HepG2 (cell line): ENCODE data around the gene RFX2. TPM values are rescaled to one million over a fixed set of nuclear protein-coding genes. Genes with fewer than 3 reads are reported as not detected.
A peak's percentile ranks its signal among the peaks of the same experiment; 100 is the strongest.

Experiments
- ATF6 ChIP-seq: sonication (generic); formaldehyde crosslinking; conservative IDR thresholded peaks from 2 replicates; pipeline ENCODE4 v1.4.0; 2020; ENCODE audit warnings: missing genetic modification reagents
- CHD4 ChIP-seq: fragments of 200-600 bp; sonication (generic); IDR thresholded peaks from 2 replicates; pipeline ENCODE4 v1.7.0; 2017; ENCODE audit warnings: mild to moderate bottlenecking, low read length, borderline replicate concordance
- E2F5 ChIP-seq: sonication (generic); formaldehyde crosslinking; conservative IDR thresholded peaks from 2 replicates; pipeline ENCODE4 v1.4.0; 2020; ENCODE audit warnings: missing genetic modification reagents
- GTF2F1 ChIP-seq: fragments of 150-350 bp; IDR thresholded peaks from 2 replicates; pipeline ENCODE4 v1.6.1; 2014; ENCODE audit warnings: low read length
- HDAC1 ChIP-seq: sonication (generic); formaldehyde crosslinking; IDR thresholded peaks from 2 replicates; pipeline ENCODE4 v1.5.1; 2020; ENCODE audit warnings: mild to moderate bottlenecking, missing genetic modification reagents
- KLF12 ChIP-seq: sonication (generic); formaldehyde crosslinking; IDR thresholded peaks from 2 replicates; pipeline ENCODE4 v1.4.0; 2020; ENCODE audit warnings: missing genetic modification reagents, borderline replicate concordance
- KLF16 ChIP-seq, 2 experiments: sonication (generic) in 1 of 2; formaldehyde crosslinking in 1 of 2; IDR thresholded peaks; 2 replicates each; pipeline versions ENCODE4 v1.6.1 to v1.8.0; 2016 to 2023; ENCODE audit warnings: missing genetic modification reagents in 2 of 2, missing compliant biosample characterization in 1 of 2
- MNT ChIP-seq: fragments of 450-650 bp; IDR thresholded peaks from 2 replicates; pipeline ENCODE4 v1.6.1; 2016
- NRL ChIP-seq: sonication (generic); formaldehyde crosslinking; IDR thresholded peaks from 2 replicates; pipeline ENCODE4 v1.5.0; 2020; ENCODE audit warnings: missing genetic modification reagents, mild to moderate bottlenecking, moderate library complexity, borderline replicate concordance
- REPIN1 ChIP-seq: sonication (generic); formaldehyde crosslinking; IDR thresholded peaks from 2 replicates; pipeline ENCODE4 v1.8.0; 2022; ENCODE audit warnings: missing genetic modification reagents, low read depth, mild to moderate bottlenecking, borderline replicate concordance
- RFX1 ChIP-seq: fragments of 450-650 bp; IDR thresholded peaks from 2 replicates; pipeline ENCODE4 v1.6.1; 2017
- ZBTB44 ChIP-seq: sonication (generic); formaldehyde crosslinking; IDR thresholded peaks from 2 replicates; pipeline ENCODE4 v1.4.0; 2020; ENCODE audit warnings: missing genetic modification reagents
- ZC3H13 ChIP-seq: sonication (generic); formaldehyde crosslinking; IDR thresholded peaks from 2 replicates; pipeline ENCODE4 v1.8.1; 2023; ENCODE audit warnings: mild to moderate bottlenecking, missing genetic modification reagents, moderate library complexity
- ZMAT5 ChIP-seq: sonication (generic); formaldehyde crosslinking; IDR thresholded peaks from 2 replicates; pipeline ENCODE4 v1.5.0; 2020; ENCODE audit warnings: mild to moderate bottlenecking, low read depth, missing genetic modification reagents, borderline replicate concordance
- ZNF160 ChIP-seq: sonication (generic); formaldehyde crosslinking; IDR thresholded peaks from 2 replicates; pipeline ENCODE4 v1.8.0; 2022; ENCODE audit warnings: mild to moderate bottlenecking, inconsistent platforms, missing genetic modification reagents
- ZNF260 ChIP-seq: sonication (generic); formaldehyde crosslinking; IDR thresholded peaks from 2 replicates; pipeline ENCODE4 v1.4.0; 2020; ENCODE audit warnings: missing genetic modification reagents, low read depth, mild to moderate bottlenecking, borderline replicate concordance
- ZNF484 ChIP-seq: sonication (generic); formaldehyde crosslinking; IDR thresholded peaks from 2 replicates; pipeline ENCODE4 v1.5.1; 2020; ENCODE audit warnings: mild to moderate bottlenecking, low read depth, missing genetic modification reagents, borderline replicate concordance
- ZNF496 ChIP-seq: sonication (generic); formaldehyde crosslinking; IDR thresholded peaks from 2 replicates; pipeline ENCODE4 v1.8.1; 2023; ENCODE audit warnings: mild to moderate bottlenecking, moderate library complexity, missing genetic modification reagents; ENCODE audit not compliant: insufficient replicate concordance
- ZNF615 ChIP-seq: sonication (generic); formaldehyde crosslinking; IDR thresholded peaks from 2 replicates; pipeline ENCODE4 v1.5.0; 2020; ENCODE audit warnings: mild to moderate bottlenecking, missing genetic modification reagents, borderline replicate concordance
- ZNF709 ChIP-seq: sonication (generic); formaldehyde crosslinking; IDR thresholded peaks from 2 replicates; pipeline ENCODE4 v1.5.0; 2020; ENCODE audit warnings: mild to moderate bottlenecking, missing genetic modification reagents
- ZNF713 ChIP-seq: sonication (generic); formaldehyde crosslinking; IDR thresholded peaks from 2 replicates; pipeline ENCODE4 v1.4.0; 2020; ENCODE audit warnings: mild to moderate bottlenecking, missing genetic modification reagents
- ZNF75D ChIP-seq: sonication (generic); formaldehyde crosslinking; IDR thresholded peaks from 2 replicates; pipeline ENCODE4 v1.8.1; 2023; ENCODE audit warnings: missing genetic modification reagents, mild to moderate bottlenecking, borderline replicate concordance
- ZNF792 ChIP-seq: IDR thresholded peaks from 2 replicates; pipeline ENCODE4 v1.6.1; 2016
- ZSCAN12 ChIP-seq: sonication (generic); formaldehyde crosslinking; IDR thresholded peaks from 2 replicates; pipeline ENCODE4 v1.9.0; 2021; ENCODE audit warnings: mild to moderate bottlenecking, missing genetic modification reagents
- polyA plus RNA-seq, 8 experiments: library from polyadenylated mRNA; depleted of rRNA in 3 of 8; stranded (reverse) in 7 of 8; unstranded in 1 of 8; fragments of >200 nt; fragmentation: Illumina TruSeq in 4 of 8; extraction: Trizol in 4 of 8; gene quantifications; 2 replicates each; pipeline versions ENCODE4 v1.2.1 to v1.2.3, GENCODE V29; 2011 to 2016; ENCODE audit warnings: low read depth in 4 of 8, missing spikeins in 1 of 8, mixed read lengths in 1 of 8; ENCODE audit not compliant: insufficient read depth in 1 of 8
- total RNA-seq, 5 experiments: library from RNA; depleted of rRNA; stranded (reverse); fragments of >200 nt; fragmentation: Illumina TruSeq; extraction: Trizol; gene quantifications; 2 replicates each; pipeline ENCODE4 v1.2.3, GENCODE V29; 2016; ENCODE audit warnings: low read depth in 1 of 5

RFX2 gene
- total and polyA plus RNA-seq, 2 of the 13 experiments (the other 11 are each of a cell fraction or from before 2014, with no cell fraction given): 2.8 to 3.3 TPM

GRCh38 chr19:5987077-5987818 lies 123.1 kb downstream of the RFX2 start (continued):
- TF ChIP-seq NRL (CRISPR knock-in tag) (no peak), ZNF709 (CRISPR knock-in tag) (no peak), ZNF713 (CRISPR knock-in tag) (no peak), KLF16 (CRISPR knock-in tag; IDR thresholded peaks at IDR 0.05) (peak in 1 of 2 experiments; percentile 32; a peak in 1 of 4 replicates), ZC3H13 (no peak), ZBTB44 (CRISPR knock-in tag) (no peak), ZSCAN12 (CRISPR knock-in tag) (no peak), ATF6 (CRISPR knock-in tag) (no peak), ZNF75D (CRISPR knock-in tag) (no peak), ZNF484 (CRISPR knock-in tag) (no peak), RFX1 (no peak), CHD4 (peak; percentile 96), KLF12 (no peak), ZNF160 (CRISPR knock-in tag) (no peak), GTF2F1 (no peak), E2F5 (CRISPR knock-in tag) (no peak), ZNF496 (no peak), REPIN1 (CRISPR knock-in tag) (no peak), ZNF260 (CRISPR knock-in tag) (no peak), ZMAT5 (CRISPR knock-in tag) (no peak), ZNF792 (CRISPR knock-in tag) (no peak), ZNF615 (CRISPR knock-in tag) (no peak), HDAC1 (CRISPR knock-in tag) (0 out of 2 replicates have a peak, but pooled peaks have one; percentile 43), MNT (no peak)
